ENCODE measurements around the gene CSAD. TPM values are rescaled to one million over a fixed set of nuclear protein-coding genes. Genes with fewer than 3 reads are reported as not detected.
"Not testable (repeated sequence)": the region's sequence is repeated elsewhere in the genome, so short reads cannot be mapped to it uniquely, and the experiment has no call there.

CSAD gene
- total RNA-seq, 5 donors from 2014 or later (not counting 1 experiment from before 2014, with no cell fraction given) = 48.6 to 69.6 (median 62.3) TPM

DNA sequence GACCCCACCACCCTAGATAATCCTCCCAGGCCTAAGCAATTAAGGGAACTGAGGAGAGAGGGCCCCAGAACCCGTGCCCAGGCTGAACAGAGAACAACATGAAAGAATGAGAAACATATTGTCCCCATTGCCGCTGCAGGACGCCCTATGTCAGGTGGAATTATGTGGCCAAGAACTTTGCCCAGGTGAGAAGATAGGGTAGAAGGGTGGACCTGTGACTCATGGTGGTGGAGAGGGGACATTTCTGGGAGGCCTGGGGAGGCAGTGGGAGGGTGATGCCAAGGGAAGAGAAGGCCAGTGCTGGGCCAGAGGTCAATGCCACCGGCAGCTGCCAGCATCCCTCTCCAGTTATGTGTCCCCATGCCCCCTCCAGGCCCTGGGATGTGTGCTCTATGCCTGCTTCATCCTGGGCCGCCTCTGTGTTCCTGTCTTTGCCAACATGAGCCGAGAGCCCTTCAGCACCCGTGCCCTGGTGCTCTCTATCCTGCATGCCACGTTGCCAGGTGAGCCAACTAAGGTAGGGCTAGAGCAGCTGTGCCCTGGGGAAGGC is 61.9 kb downstream of the CSAD start:
- ATAC-seq (replicated peaks in 1 of 4) (no peak), DNase-seq (no peak)
- Histone ChIP-seq H3K27ac (ENCODE audit: low read length) (no peak overlapping the region), H3K4me3 (ENCODE audit: control insufficient read depth in 1 of 2, extremely low read depth in 1 of 2, low read length in 1 of 2) (no peak overlapping the region), H3K9me3 (no peaks in the 10 kb centered on the region), H3K36me3 (ENCODE audit: control insufficient read depth in 2 of 2, extremely low read depth in 1 of 2, insufficient read depth in 1 of 2, low read length in 1 of 2) (no peaks in the 10 kb centered on the region), H3K4me1 (ENCODE audit: control insufficient read depth in 1 of 2, extremely low read depth in 1 of 2, insufficient read depth in 2 of 2, low read length in 2 of 2) (no peaks in the 10 kb centered on the region), H3K27me3 (replicated peaks in 1 of 2; ENCODE audit: control insufficient read depth in 2 of 2, extremely low read depth in 1 of 2, insufficient read depth in 2 of 2, low read length in 1 of 2) (no peaks in the 10 kb centered on the region)
- no peak overlapping the region for H3K4me3 Mint-ChIP-seq
- 87% methylated on average over 7 of the region's 8 CpGs for WGBS (ENCODE audit: insufficient coverage)
- no peaks in the 10 kb centered on the region for H3K9me3 Mint-ChIP-seq
- ChIA-PET POLR2A (no interaction called here), CTCF (no interaction called here)
- H3K27ac Mint-ChIP-seq = no peak overlapping the region
- no peaks in the 10 kb centered on the region for H3K27me3 Mint-ChIP-seq
- no peaks in the 10 kb centered on the region for H3K4me1 Mint-ChIP-seq
- no peaks in the 10 kb centered on the region for H3K36me3 Mint-ChIP-seq

- CTCF ChIA-PET = no interaction called here
- no peaks in the 10 kb centered on the region for H3K27me3 ChIP-seq (replicated peaks in 1 of 2; ENCODE audit: control insufficient read depth in 2 of 2, extremely low read depth in 1 of 2, insufficient read depth in 2 of 2, low read length in 1 of 2)
- H3K36me3 ChIP-seq (ENCODE audit: control insufficient read depth in 2 of 2, extremely low read depth in 1 of 2, insufficient read depth in 1 of 2, low read length in 1 of 2) = no peaks in the 10 kb centered on the region
- H3K36me3 Mint-ChIP-seq = no peaks in the 10 kb centered on the region
- no peak overlapping the region for H3K27ac Mint-ChIP-seq
- H3K4me1 Mint-ChIP-seq = no peaks in the 10 kb centered on the region
- no peak overlapping the region for H3K4me3 ChIP-seq (ENCODE audit: control insufficient read depth in 1 of 2, extremely low read depth in 1 of 2, low read length in 1 of 2)
- H3K27ac ChIP-seq (ENCODE audit: low read length) = no peak overlapping the region
- H3K4me3 Mint-ChIP-seq = no peak overlapping the region
- DNase-seq (no peak), ATAC-seq (replicated peaks in 1 of 4) (no peak)
- WGBS (ENCODE audit: insufficient coverage) = 93% methylated on average over 8 of the region's 8 CpGs
- H3K27me3 Mint-ChIP-seq = no peaks in the 10 kb centered on the region
- H3K9me3 Mint-ChIP-seq = no peaks in the 10 kb centered on the region
- no peaks in the 10 kb centered on the region for H3K9me3 ChIP-seq
- POLR2A ChIA-PET = no interaction called here
- H3K4me1 ChIP-seq (ENCODE audit: control insufficient read depth in 1 of 2, extremely low read depth in 1 of 2, insufficient read depth in 2 of 2, low read length in 2 of 2) = no peaks in the 10 kb centered on the region
Measured at GRCh38 chr12:53115891-53116648, 64.7 kb downstream of the CSAD start.

- POLR2A ChIA-PET = interaction anchor here in 1 of 2 donors (0.5 kb wide), 1 partner anchor 137 kb away, joined by 4 read pairs; no protein-coding TSS in a partner anchor
- CTCF ChIA-PET = no interaction called here
- H3K9me3 ChIP-seq = no peaks in the 10 kb centered on the region
- H3K27ac ChIP-seq (ENCODE audit: low read length) = no peak overlapping the region
- no peak for ATAC-seq (replicated peaks in 1 of 4)
- Mint-ChIP-seq H3K4me1 (no peaks in the 10 kb centered on the region), H3K4me3 (no peak overlapping the region), H3K36me3 (no peaks in the 10 kb centered on the region), H3K27me3 (no peaks in the 10 kb centered on the region), H3K9me3 (no peaks in the 10 kb centered on the region), H3K27ac (no peak overlapping the region)
- no peaks in the 10 kb centered on the region for H3K36me3 ChIP-seq (ENCODE audit: control insufficient read depth in 2 of 2, extremely low read depth in 1 of 2, insufficient read depth in 1 of 2, low read length in 1 of 2)
- 96% methylated on average over 23 of the region's 33 CpGs for WGBS (ENCODE audit: insufficient coverage)
- no peak for DNase-seq
- no peaks in the 10 kb centered on the region for H3K27me3 ChIP-seq (replicated peaks in 1 of 2; ENCODE audit: control insufficient read depth in 2 of 2, extremely low read depth in 1 of 2, insufficient read depth in 2 of 2, low read length in 1 of 2)
- no peak overlapping the region for H3K4me3 ChIP-seq (ENCODE audit: control insufficient read depth in 1 of 2, extremely low read depth in 1 of 2, low read length in 1 of 2)
- no peaks in the 10 kb centered on the region for H3K4me1 ChIP-seq (ENCODE audit: control insufficient read depth in 1 of 2, extremely low read depth in 1 of 2, insufficient read depth in 2 of 2, low read length in 2 of 2)
Measured at GRCh38 chr12:53115112-53115890, 65.4 kb downstream of the CSAD start.

DNA sequence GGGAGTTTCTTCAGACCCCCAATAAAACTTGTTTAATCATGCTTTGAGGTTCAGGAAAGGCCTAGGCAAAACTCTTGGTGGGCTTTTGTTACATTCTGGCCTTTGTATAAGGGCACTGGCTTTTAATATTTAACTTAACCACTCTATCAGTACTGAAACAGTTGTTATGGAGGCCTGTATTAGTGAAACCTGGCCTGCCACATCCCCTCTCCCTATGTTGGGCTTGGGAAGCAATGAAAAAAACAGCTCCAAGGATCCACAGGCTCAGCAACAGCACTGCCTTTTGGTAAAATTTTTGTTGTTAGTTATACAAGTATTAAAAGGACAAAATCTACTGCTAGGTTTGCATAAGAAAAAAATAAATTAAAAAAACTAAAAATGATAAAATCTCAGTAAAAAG is 66.8 kb downstream of the CSAD start:
- H3K36me3 Mint-ChIP-seq = no peaks in the 10 kb centered on the region
- H3K9me3 Mint-ChIP-seq = no peaks in the 10 kb centered on the region
- H3K27me3 Mint-ChIP-seq = no peaks in the 10 kb centered on the region
- DNase-seq (no peak), ATAC-seq (replicated peaks in 1 of 4) (no peak)
- H3K36me3 ChIP-seq (ENCODE audit: control insufficient read depth in 2 of 2, extremely low read depth in 1 of 2, insufficient read depth in 1 of 2, low read length in 1 of 2) = no peaks in the 10 kb centered on the region
- no peaks in the 10 kb centered on the region for H3K9me3 ChIP-seq
- H3K4me3 Mint-ChIP-seq = no peak overlapping the region
- H3K27me3 ChIP-seq (replicated peaks in 1 of 2; ENCODE audit: control insufficient read depth in 2 of 2, extremely low read depth in 1 of 2, insufficient read depth in 2 of 2, low read length in 1 of 2) = no peaks in the 10 kb centered on the region
- ChIA-PET CTCF (no interaction called here), POLR2A (interaction anchor here in 1 of 2 donors (0.5 kb wide), 1 partner anchor 38 kb away, joined by 5 read pairs; no protein-coding TSS in a partner anchor)
- no peak overlapping the region for H3K4me3 ChIP-seq (ENCODE audit: control insufficient read depth in 1 of 2, extremely low read depth in 1 of 2, low read length in 1 of 2)
- no peak overlapping the region for H3K27ac ChIP-seq (ENCODE audit: low read length)
- no peaks in the 10 kb centered on the region for H3K4me1 ChIP-seq (ENCODE audit: control insufficient read depth in 1 of 2, extremely low read depth in 1 of 2, insufficient read depth in 2 of 2, low read length in 2 of 2)
- H3K4me1 Mint-ChIP-seq = no peaks in the 10 kb centered on the region
- H3K27ac Mint-ChIP-seq = no peak overlapping the region

DNA sequence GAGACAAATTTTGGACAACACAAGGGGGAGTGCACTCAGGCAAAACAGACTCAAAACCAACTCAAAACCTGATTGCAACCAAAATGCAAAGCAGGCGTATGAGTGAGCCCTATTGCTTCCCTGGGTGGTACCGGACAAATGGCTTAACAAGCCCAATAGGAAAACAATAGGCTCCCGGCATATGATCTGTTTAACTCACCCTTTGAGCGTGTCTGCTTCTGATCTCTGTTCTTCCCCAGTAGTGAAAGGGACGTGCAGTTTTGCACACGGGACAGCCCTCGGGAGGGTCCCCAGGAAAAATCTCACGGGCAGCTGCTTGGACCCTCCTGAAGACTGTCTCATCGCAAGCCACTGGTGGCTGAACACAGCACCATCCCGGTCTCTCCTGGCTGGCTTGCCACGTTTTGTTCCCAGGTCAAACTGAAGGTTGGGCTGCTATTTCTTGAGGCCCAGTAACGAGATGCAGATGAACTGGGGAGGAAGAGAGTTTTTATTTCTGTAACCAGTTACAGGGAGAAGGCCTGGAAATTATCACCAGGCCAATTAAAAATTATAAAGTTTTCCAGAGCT is 67.5 kb downstream of the CSAD start:
- Mint-ChIP-seq H3K4me3 (no peak overlapping the region), H3K4me1 (no peaks in the 10 kb centered on the region), H3K9me3 (no peaks in the 10 kb centered on the region), H3K27me3 (no peaks in the 10 kb centered on the region), H3K36me3 (no peaks in the 10 kb centered on the region), H3K27ac (no peak overlapping the region)
- H3K36me3 ChIP-seq (ENCODE audit: control insufficient read depth in 2 of 2, extremely low read depth in 1 of 2, insufficient read depth in 1 of 2, low read length in 1 of 2) = no peaks in the 10 kb centered on the region
- 93% methylated on average over 10 of the region's 12 CpGs for whole genome bisulfite sequencing (ENCODE audit: insufficient coverage)
- ChIA-PET POLR2A (interaction anchor here in 1 of 2 donors (0.7 kb wide), 1 partner anchor 684 kb away, joined by 7 read pairs; no protein-coding TSS in a partner anchor), CTCF (no interaction called here)
- no peak for ATAC-seq (replicated peaks in 1 of 4)
- no peaks in the 10 kb centered on the region for H3K9me3 ChIP-seq
- DNase-seq = no peak
- H3K4me3 ChIP-seq (ENCODE audit: control insufficient read depth in 1 of 2, extremely low read depth in 1 of 2, low read length in 1 of 2) = no peak overlapping the region
- H3K27me3 ChIP-seq (replicated peaks in 1 of 2; ENCODE audit: control insufficient read depth in 2 of 2, extremely low read depth in 1 of 2, insufficient read depth in 2 of 2, low read length in 1 of 2) = no peaks in the 10 kb centered on the region
- no peak overlapping the region for H3K27ac ChIP-seq (ENCODE audit: low read length)
- no peaks in the 10 kb centered on the region for H3K4me1 ChIP-seq (ENCODE audit: control insufficient read depth in 1 of 2, extremely low read depth in 1 of 2, insufficient read depth in 2 of 2, low read length in 2 of 2)

- not testable (repeated sequence) for H3K36me3 ChIP-seq (ENCODE audit: control insufficient read depth in 2 of 2, extremely low read depth in 1 of 2, insufficient read depth in 1 of 2, low read length in 1 of 2); ATAC-seq (replicated peaks in 1 of 4); H3K4me3 Mint-ChIP-seq; H3K27me3 Mint-ChIP-seq; H3K4me3 ChIP-seq (ENCODE audit: control insufficient read depth in 1 of 2, extremely low read depth in 1 of 2, low read length in 1 of 2); H3K9me3 ChIP-seq; H3K4me1 Mint-ChIP-seq; H3K27ac ChIP-seq (ENCODE audit: low read length); DNase-seq; H3K27me3 ChIP-seq (replicated peaks in 1 of 2; ENCODE audit: control insufficient read depth in 2 of 2, extremely low read depth in 1 of 2, insufficient read depth in 2 of 2, low read length in 1 of 2); H3K27ac Mint-ChIP-seq; H3K4me1 ChIP-seq (ENCODE audit: control insufficient read depth in 1 of 2, extremely low read depth in 1 of 2, insufficient read depth in 2 of 2, low read length in 2 of 2); H3K9me3 Mint-ChIP-seq; H3K36me3 Mint-ChIP-seq
- CTCF ChIA-PET = interaction anchor here in 1 of 2 donors (0.8 kb wide), 1 partner anchor 9 kb away, joined by 4 read pairs; the partner anchor contains the start of gene SOAT2
- no CpG with 5 or more reads among the region's 7 CpGs for WGBS (ENCODE audit: insufficient coverage)
- POLR2A ChIA-PET = interaction anchor here in 1 of 2 donors (0.7 kb wide), 1 partner anchor 685 kb away, joined by 7 read pairs; no protein-coding TSS in a partner anchor
Measured at GRCh38 chr12:53112431-53112830, 68.3 kb downstream of the CSAD start.
